Measurements from ENCODE around the gene UQCC2.

GRCh38 chr6:33727932-33728331 is 16.4 kb upstream of the UQCC2 start:
- TF ChIP-seq TAF1 (IDR thresholded peaks at IDR 0.05; ENCODE audit: borderline replicate concordance, insufficient read depth, low read length) = no peak
- TF ChIP-seq POLR2AphosphoS5 (IDR thresholded peaks at IDR 0.05; ENCODE audit: low read depth, low read length) = no peak
- TF ChIP-seq REST (IDR thresholded peaks at IDR 0.05; ENCODE audit: insufficient read depth in 1 of 2, low read depth in 2 of 2, low read length in 2 of 2) = no peak
